Vagina (tissue), 2 donors: ENCODE results near the gene TEAD2.

Experiments
- POLR2AphosphoS5 ChIP-seq, 2 donors: sonication (generic); formaldehyde crosslinking; IDR thresholded peaks; one replicate each; pipeline ENCODE4 v1.9.0; 2017; ENCODE audit warnings: antibody characterized with exemption in 2 of 2, mild to moderate bottlenecking in 2 of 2, low read depth in 1 of 2; ENCODE audit not compliant: insufficient read depth in 1 of 2
- TF ChIP-seq, protein P1 (sequence below), 3 experiments: fragments of 450-650 bp in 2 of 3; fragments of 200-600 bp in 1 of 3; sonication (generic) in 1 of 3; IDR thresholded peaks; one replicate each; pipeline ENCODE4 v1.5.1; 2017 to 2019; ENCODE audit warnings: antibody characterized with exemption in 3 of 3, mild to moderate bottlenecking in 2 of 3, moderate library complexity in 2 of 3

DNA sequence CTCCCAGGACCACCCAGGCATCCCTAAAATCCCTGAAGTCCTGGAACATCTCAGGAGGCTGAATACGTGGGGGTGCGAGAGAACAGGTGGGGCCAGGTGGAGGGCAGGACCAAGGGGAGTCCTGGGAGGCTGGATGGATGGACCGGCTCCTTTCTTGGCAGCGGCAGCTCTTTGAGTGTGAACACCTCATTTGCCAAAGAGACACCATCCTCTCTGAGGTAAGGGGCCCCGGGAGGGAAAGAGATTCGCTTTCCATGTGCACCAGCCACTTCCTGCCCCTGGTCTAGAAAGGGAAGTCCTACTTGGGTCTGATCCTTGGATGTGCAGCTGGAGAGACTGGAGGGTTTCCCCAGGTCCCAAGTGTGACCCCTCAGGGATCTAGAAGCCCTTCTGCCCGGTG, 44.9 kb upstream of the TEAD2 start:
- TF ChIP-seq, protein P1, sequence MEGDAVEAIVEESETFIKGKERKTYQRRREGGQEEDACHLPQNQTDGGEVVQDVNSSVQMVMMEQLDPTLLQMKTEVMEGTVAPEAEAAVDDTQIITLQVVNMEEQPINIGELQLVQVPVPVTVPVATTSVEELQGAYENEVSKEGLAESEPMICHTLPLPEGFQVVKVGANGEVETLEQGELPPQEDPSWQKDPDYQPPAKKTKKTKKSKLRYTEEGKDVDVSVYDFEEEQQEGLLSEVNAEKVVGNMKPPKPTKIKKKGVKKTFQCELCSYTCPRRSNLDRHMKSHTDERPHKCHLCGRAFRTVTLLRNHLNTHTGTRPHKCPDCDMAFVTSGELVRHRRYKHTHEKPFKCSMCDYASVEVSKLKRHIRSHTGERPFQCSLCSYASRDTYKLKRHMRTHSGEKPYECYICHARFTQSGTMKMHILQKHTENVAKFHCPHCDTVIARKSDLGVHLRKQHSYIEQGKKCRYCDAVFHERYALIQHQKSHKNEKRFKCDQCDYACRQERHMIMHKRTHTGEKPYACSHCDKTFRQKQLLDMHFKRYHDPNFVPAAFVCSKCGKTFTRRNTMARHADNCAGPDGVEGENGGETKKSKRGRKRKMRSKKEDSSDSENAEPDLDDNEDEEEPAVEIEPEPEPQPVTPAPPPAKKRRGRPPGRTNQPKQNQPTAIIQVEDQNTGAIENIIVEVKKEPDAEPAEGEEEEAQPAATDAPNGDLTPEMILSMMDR (IDR thresholded peaks at IDR 0.05), result no peak
- TF ChIP-seq POLR2AphosphoS5 (IDR thresholded peaks at IDR 0.05; ENCODE audit: insufficient read depth in 1 of 2, low read depth in 1 of 2), result no peak
